HFFc6 (cell line): ENCODE data around the gene SPIRE2. TPM values are rescaled to one million over a fixed set of nuclear protein-coding genes. Genes with fewer than 3 reads are reported as not detected.

Experiments
- DNase-seq: peaks from one replicate; pipeline ENCODE4 v3.0.0-alpha.2; 2018
- H3K27ac Mint-ChIP-seq: 2 replicates; pipeline ENCODE4 v1.8.0; 2020; ENCODE audit warnings: mild to moderate bottlenecking, mixed read lengths
- H3K27me3 Mint-ChIP-seq: 2 replicates; pipeline ENCODE4 v1.8.0; 2021; ENCODE audit warnings: mild to moderate bottlenecking, moderate library complexity, mixed read lengths; ENCODE audit not compliant: insufficient read depth
- H3K36me3 Mint-ChIP-seq: 2 replicates; pipeline ENCODE4 v1.8.0; 2021; ENCODE audit warnings: low read depth, mixed read lengths
- H3K4me1 Mint-ChIP-seq: 2 replicates; pipeline ENCODE4 v1.8.0; 2020; ENCODE audit warnings: low read depth, mixed read lengths
- H3K4me3 Mint-ChIP-seq: 2 replicates; pipeline ENCODE4 v1.8.0; 2020; ENCODE audit warnings: mild to moderate bottlenecking, moderate library complexity, mixed read lengths
- H3K9me3 Mint-ChIP-seq: 2 replicates; pipeline ENCODE4 v1.8.0; 2020; ENCODE audit warnings: mild to moderate bottlenecking, mixed read lengths
- CTCF ChIP-seq: fragments of 200-600 bp; sonication (generic); IDR thresholded peaks from 2 replicates; pipeline ENCODE4 v1.5.0; 2021; ENCODE audit warnings: antibody characterized with exemption, mild to moderate bottlenecking
- total RNA-seq, 6 experiments: library from RNA; stranded (reverse); fragmentation: NEBNext Ultra II Directional; extraction: Animal tissue kit (Norgen Biotek cat#: 25700); gene quantifications; 2 replicates in 1 of 6; 3 replicates in 5 of 6; pipeline ENCODE4 v1.2.3, GENCODE V29; 2021

Gene SPIRE2
- total RNA-seq, 6 experiments from 2014 or later = 1.5 to 2.5 (median 1.9) TPM

DNA sequence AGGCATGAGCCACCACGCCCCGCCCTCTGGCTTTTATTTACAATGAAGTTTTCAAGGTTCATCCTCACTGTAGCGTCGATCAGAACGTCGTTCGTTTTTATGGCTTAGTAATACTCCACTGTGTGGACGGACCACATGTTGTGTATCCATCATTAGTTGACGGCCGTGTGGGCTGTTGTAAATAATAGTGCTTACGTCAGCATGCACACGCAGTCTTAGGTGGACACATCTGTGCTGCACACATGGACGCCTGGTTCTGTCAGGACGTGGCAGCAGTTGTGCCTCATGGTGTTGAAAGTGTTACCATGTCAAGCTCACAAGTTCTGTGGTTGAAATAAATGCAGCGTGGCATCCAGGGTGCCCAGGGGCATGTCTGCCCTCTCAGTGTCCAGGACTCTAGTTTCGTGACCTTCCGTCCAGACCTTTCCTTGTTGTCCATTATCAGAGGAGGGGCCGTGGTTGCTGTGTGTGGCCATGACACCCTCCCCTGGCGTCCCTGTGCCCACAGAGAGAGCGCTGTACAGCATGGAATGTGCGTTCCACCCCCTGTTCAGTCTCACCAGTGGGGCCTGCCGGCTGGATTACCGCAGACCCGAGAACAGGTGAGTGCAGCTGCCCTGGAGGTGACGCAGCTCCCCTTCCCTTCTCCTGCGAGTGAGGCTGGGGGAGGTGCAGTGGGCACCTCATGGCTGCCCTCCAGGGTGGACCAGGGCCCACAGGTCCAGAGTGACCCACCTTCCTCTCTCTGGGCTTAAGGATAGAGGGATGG, 67.4 kb downstream of the SPIRE2 start:
- Mint-ChIP-seq H3K27me3 (peaks cover 8% of the 10 kb centered on the region), H3K4me3 (no peak overlapping the region), H3K27ac (no peak overlapping the region), H3K9me3 (no peaks in the 10 kb centered on the region), H3K36me3 (peaks cover 25% of the 10 kb centered on the region), H3K4me1 (peaks cover 9% of the 10 kb centered on the region)
- DNase-seq = no peak
- no peak for TF ChIP-seq CTCF

DNA sequence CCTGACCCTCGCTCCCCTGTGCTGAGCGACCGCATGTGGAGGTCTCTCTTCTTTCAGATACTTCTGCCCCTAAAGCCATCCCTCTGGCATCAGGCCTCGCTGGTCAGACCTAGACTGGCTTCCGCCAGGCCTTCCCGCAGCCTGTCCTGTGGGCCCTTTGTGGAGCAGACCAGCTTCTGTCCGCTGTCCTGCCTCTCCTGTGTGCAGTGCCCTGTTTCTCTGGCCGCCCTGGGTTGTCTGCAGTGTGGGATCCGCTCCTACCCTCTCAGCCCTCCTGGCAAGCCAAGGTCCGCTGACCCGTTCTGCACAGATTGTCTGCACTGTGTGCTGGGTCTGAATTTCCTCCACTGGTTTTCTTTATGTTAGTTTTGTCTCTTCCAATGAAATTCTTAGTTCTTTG, 68.9 kb downstream of the SPIRE2 start:
- no peak for TF ChIP-seq CTCF
- H3K4me1 Mint-ChIP-seq = peaks cover 9% of the 10 kb centered on the region
- no peak for DNase-seq
- H3K27me3 Mint-ChIP-seq = peaks cover 8% of the 10 kb centered on the region
- no peak overlapping the region for H3K27ac Mint-ChIP-seq
- no peak overlapping the region for H3K4me3 Mint-ChIP-seq
- H3K9me3 Mint-ChIP-seq = no peaks in the 10 kb centered on the region
- H3K36me3 Mint-ChIP-seq = peaks cover 26% of the 10 kb centered on the region

GRCh38 chr16:89898201-89898967, 70.1 kb downstream of the SPIRE2 start:
- no peak for TF ChIP-seq CTCF
- Mint-ChIP-seq H3K4me3 (no peak overlapping the region), H3K27ac (no peak overlapping the region; the same call in 1 of the 2 replicates), H3K4me1 (peaks cover 9% of the 10 kb centered on the region), H3K9me3 (no peaks in the 10 kb centered on the region), H3K27me3 (peaks cover 11% of the 10 kb centered on the region), H3K36me3 (peaks cover 26% of the 10 kb centered on the region)
- no peak for DNase-seq

- no peak for TF ChIP-seq CTCF
- peaks cover 9% of the 10 kb centered on the region for H3K4me1 Mint-ChIP-seq
- peaks cover 11% of the 10 kb centered on the region for H3K27me3 Mint-ChIP-seq
- H3K27ac Mint-ChIP-seq = peak overlapping the region; percentile 63; the same call in 1 of the 2 replicates
- H3K36me3 Mint-ChIP-seq = peaks cover 26% of the 10 kb centered on the region
- peak; percentile 48 for DNase-seq
- no peaks in the 10 kb centered on the region for H3K9me3 Mint-ChIP-seq
- H3K4me3 Mint-ChIP-seq = no peak overlapping the region
These were observed 71.7 kb downstream of the SPIRE2 start for GRCh38 chr16:89899879-89900481.

- Mint-ChIP-seq H3K9me3 (no peaks in the 10 kb centered on the region), H3K36me3 (peaks cover 30% of the 10 kb centered on the region), H3K27me3 (peaks cover 11% of the 10 kb centered on the region), H3K27ac (no peak overlapping the region), H3K4me3 (no peak overlapping the region), H3K4me1 (peaks cover 9% of the 10 kb centered on the region)
- no peak for DNase-seq
- no peak for TF ChIP-seq CTCF
These were observed 72.6 kb downstream of the SPIRE2 start for GRCh38 chr16:89900885-89901284.
